ENCODE results near the gene FOXG1. TPM values are rescaled to one million over a fixed set of nuclear protein-coding genes. Genes with fewer than 3 reads are reported as not detected.

FOXG1 gene
- total RNA-seq, 1 experiment from 2014 or later = not detected

- Histone ChIP-seq H3K4me3 (replicated peaks in 1 of 2; ENCODE audit: low read depth in 1 of 2, low read length in 2 of 2) (no peak overlapping the region), H2AFZ (ENCODE audit: low read depth, low read length, poor library complexity, severe bottlenecking) (no peak overlapping the region), H3K4me2 (ENCODE audit: low read length) (no peak overlapping the region), H3K27me3 (ENCODE audit: insufficient read depth, low read length) (no peaks in the 10 kb centered on the region), H3K9me2 (ENCODE audit: insufficient read depth) (no peaks in the 10 kb centered on the region), H4K20me1 (ENCODE audit: insufficient read depth) (no peaks in the 10 kb centered on the region), H3K9ac (ENCODE audit: low read length) (no peak overlapping the region), H3K79me2 (ENCODE audit: insufficient read depth, low read length) (no peaks in the 10 kb centered on the region), H3K4me1 (ENCODE audit: control insufficient read depth in 1 of 2, insufficient read depth in 2 of 2, low read length in 2 of 2) (no peaks in the 10 kb centered on the region), H3K36me3 (ENCODE audit: control insufficient read depth in 1 of 2, insufficient read depth in 2 of 2, low read length in 2 of 2) (no peaks in the 10 kb centered on the region), H3K27ac (ENCODE audit: low read depth, low read length) (no peak overlapping the region), H3K9me3 (ENCODE audit: control insufficient read depth in 1 of 2, insufficient read depth in 1 of 2, low read depth in 1 of 2, low read length in 2 of 2) (peaks cover 4 to 26% of the 10 kb centered on the region in 2 experiments; a peak in 2 of 4 replicates)
- no peak for TF ChIP-seq ATF3 (IDR thresholded peaks at IDR 0.05)
- no peak for TF ChIP-seq RAD21 (IDR thresholded peaks at IDR 0.05; ENCODE audit: low read depth)
- no peak for TF ChIP-seq ZNF274 (IDR thresholded peaks at IDR 0.05; ENCODE audit: low read depth, low read length)
- no peak for TF ChIP-seq YY1 (IDR thresholded peaks at IDR 0.05; ENCODE audit: extremely low read depth, insufficient replicate concordance, low read depth, low read length)
- TF ChIP-seq SRF (IDR thresholded peaks at IDR 0.05; ENCODE audit: low read depth) = no peak
- ChIA-PET RAD21 (ENCODE audit: low non-redundant PET in 1 of 2, low total read pairs in 2 of 2, uncharacterized antibody in 2 of 2, unreplicated experiment in 2 of 2) (no interaction called here), CTCF (no interaction called here), POLR2A (no interaction called here)
- intact Hi-C loops (cut with micrococcal nuclease) = no loop called here
- ATAC-seq (no peak), DNase-seq (ENCODE audit: low read depth, low spot score) (no peak)
- no TSS peak for BruUV-seq (replicated peaks)
These were observed 12.9 kb downstream of the FOXG1 start for GRCh38 chr14:28779456-28779855.

- no peaks in the 10 kb centered on the region for H3K9me2 ChIP-seq (ENCODE audit: insufficient read depth)
- H3K36me3 ChIP-seq (ENCODE audit: control insufficient read depth in 1 of 2, insufficient read depth in 2 of 2, low read length in 2 of 2) = no peaks in the 10 kb centered on the region
- intact Hi-C loops (cut with micrococcal nuclease) = no loop called here
- BruUV-seq (replicated peaks) = no TSS peak
- H3K27ac ChIP-seq (ENCODE audit: low read depth, low read length) = no peak overlapping the region
- H2AFZ ChIP-seq (ENCODE audit: low read depth, low read length, poor library complexity, severe bottlenecking) = no peak overlapping the region
- no peak overlapping the region for H3K9ac ChIP-seq (ENCODE audit: low read length)
- DNase-seq (ENCODE audit: low read depth, low spot score) (no peak), ATAC-seq (no peak)
- H3K27me3 ChIP-seq (ENCODE audit: insufficient read depth, low read length) = no peaks in the 10 kb centered on the region
- H3K79me2 ChIP-seq (ENCODE audit: insufficient read depth, low read length) = no peaks in the 10 kb centered on the region
- CTCF ChIA-PET = no interaction called here
- no peaks in the 10 kb centered on the region for H3K4me1 ChIP-seq (ENCODE audit: control insufficient read depth in 1 of 2, insufficient read depth in 2 of 2, low read length in 2 of 2)
- peaks cover 4 to 17% of the 10 kb centered on the region in 2 experiments; a peak in 2 of 4 replicates for H3K9me3 ChIP-seq (ENCODE audit: control insufficient read depth in 1 of 2, insufficient read depth in 1 of 2, low read depth in 1 of 2, low read length in 2 of 2)
- TF ChIP-seq JUND (IDR thresholded peaks at IDR 0.05) (no peak), POLR2A (IDR thresholded peaks at IDR 0.05; ENCODE audit: borderline replicate concordance, extremely low read depth, insufficient read depth, insufficient read length) (no peak), CTCF (IDR thresholded peaks at IDR 0.05 in 2 of 3, conservative IDR thresholded peaks at IDR 0.05 in 1 of 3; ENCODE audit: borderline replicate concordance in 1 of 3, insufficient read depth in 1 of 3, low read depth in 2 of 3, low read length in 2 of 3) (no peak), RAD21 (IDR thresholded peaks at IDR 0.05; ENCODE audit: low read depth) (no peak), SRF (IDR thresholded peaks at IDR 0.05; ENCODE audit: low read depth) (no peak), ELF1 (IDR thresholded peaks at IDR 0.05; ENCODE audit: borderline replicate concordance, low read depth) (no peak), MAX (IDR thresholded peaks at IDR 0.05) (no peak), SIN3A (IDR thresholded peaks at IDR 0.05; ENCODE audit: low read depth) (no peak), POLR2AphosphoS5 (IDR thresholded peaks at IDR 0.05; ENCODE audit: low read depth, low read length) (no peak)
- H4K20me1 ChIP-seq (ENCODE audit: insufficient read depth) = no peaks in the 10 kb centered on the region
- POLR2A ChIA-PET = no interaction called here
- no peak overlapping the region for H3K4me2 ChIP-seq (ENCODE audit: low read length)
- no peak overlapping the region for H3K4me3 ChIP-seq (replicated peaks in 1 of 2; ENCODE audit: low read depth in 1 of 2, low read length in 2 of 2)
- RAD21 ChIA-PET (ENCODE audit: low non-redundant PET in 1 of 2, low total read pairs in 2 of 2, uncharacterized antibody in 2 of 2, unreplicated experiment in 2 of 2) = no interaction called here
These were observed 14.5 kb downstream of the FOXG1 start for GRCh38 chr14:28780843-28781820.

Measured in HCT116 (cell line).